Stimulated activated CD8-positive, alpha-beta memory T cell treated with anti-CD3 and anti-CD28 coated beads, Interleukin-15, amount 100 ng/mL, for 24 hours (primary cell): ENCODE results near the gene LDB2.
A peak's percentile ranks its signal among the peaks of the same experiment; 100 is the strongest.
"Not testable (repeated sequence)": the region's sequence is repeated elsewhere in the genome, so short reads cannot be mapped to it uniquely, and the experiment has no call there.

Experiments used
- DNase-seq: peaks from one replicate; pipeline ENCODE4 v3.0.0-alpha.2; 2020; ENCODE audit warnings: low read depth

The LDB2 gene

GRCh38 chr4:16897991-16898827, at the start of gene LDB2:
Gene LDB2 (minus strand): TSS chr4:16898645.
- DNase-seq, result no peak

GRCh38 chr4:16942491-16942890, 44.0 kb upstream of the LDB2 start:
- no peak for DNase-seq

GRCh38 chr4:16939178-16939577, 40.7 kb upstream of the LDB2 start:
- no peak for DNase-seq

- DNase-seq, result no peak
Observed at GRCh38 chr4:16938512-16939040, 40.1 kb upstream of the LDB2 start.

GRCh38 chr4:16931339-16932305, 33.2 kb upstream of the LDB2 start:
- no peak for DNase-seq

GRCh38 chr4:16926214-16926613, 27.8 kb upstream of the LDB2 start:
- no peak for DNase-seq

- not testable (repeated sequence) for DNase-seq
Observed at GRCh38 chr4:16918716-16919115, 20.3 kb upstream of the LDB2 start.

GRCh38 chr4:16916719-16917337, 18.4 kb upstream of the LDB2 start:
- DNase-seq, result peak; percentile 37

GRCh38 chr4:16916031-16916430, 17.6 kb upstream of the LDB2 start:
- DNase-seq, result no peak

GRCh38 chr4:16914208-16914607, 15.8 kb upstream of the LDB2 start:
- no peak for DNase-seq

- no peak for DNase-seq
Observed at GRCh38 chr4:16912896-16913295, 14.5 kb upstream of the LDB2 start.

GRCh38 chr4:16909281-16909680, 10.8 kb upstream of the LDB2 start:
- no peak for DNase-seq

- DNase-seq, result no peak
Observed at GRCh38 chr4:16908377-16909021, 10.1 kb upstream of the LDB2 start.

GRCh38 chr4:16900325-16900724, 1.9 kb upstream of the LDB2 start:
- DNase-seq, result no peak

- no peak for DNase-seq
Observed at GRCh38 chr4:16896881-16897750, 1.3 kb downstream of the LDB2 start.

GRCh38 chr4:16894406-16894805, 4.0 kb downstream of the LDB2 start:
- no peak for DNase-seq

- no peak for DNase-seq
Observed at GRCh38 chr4:16893141-16893651, 5.2 kb downstream of the LDB2 start.

- no peak for DNase-seq
Observed at GRCh38 chr4:16890651-16891050, 7.8 kb downstream of the LDB2 start.

GRCh38 chr4:16889945-16890344, 8.5 kb downstream of the LDB2 start:
- no peak for DNase-seq

GRCh38 chr4:16887887-16888286, 10.6 kb downstream of the LDB2 start:
- no peak for DNase-seq
